Measurements from ENCODE around the gene NOTCH1.

GRCh38 chr9:136451221-136451877, 94.5 kb downstream of the NOTCH1 start:
- TF ChIP-seq ASH2L (IDR thresholded peaks at IDR 0.05; ENCODE audit: low read length) (no peak), KDM5A (IDR thresholded peaks at IDR 0.05; ENCODE audit: low read length) (no peak)
- TF ChIP-seq, protein P1, sequence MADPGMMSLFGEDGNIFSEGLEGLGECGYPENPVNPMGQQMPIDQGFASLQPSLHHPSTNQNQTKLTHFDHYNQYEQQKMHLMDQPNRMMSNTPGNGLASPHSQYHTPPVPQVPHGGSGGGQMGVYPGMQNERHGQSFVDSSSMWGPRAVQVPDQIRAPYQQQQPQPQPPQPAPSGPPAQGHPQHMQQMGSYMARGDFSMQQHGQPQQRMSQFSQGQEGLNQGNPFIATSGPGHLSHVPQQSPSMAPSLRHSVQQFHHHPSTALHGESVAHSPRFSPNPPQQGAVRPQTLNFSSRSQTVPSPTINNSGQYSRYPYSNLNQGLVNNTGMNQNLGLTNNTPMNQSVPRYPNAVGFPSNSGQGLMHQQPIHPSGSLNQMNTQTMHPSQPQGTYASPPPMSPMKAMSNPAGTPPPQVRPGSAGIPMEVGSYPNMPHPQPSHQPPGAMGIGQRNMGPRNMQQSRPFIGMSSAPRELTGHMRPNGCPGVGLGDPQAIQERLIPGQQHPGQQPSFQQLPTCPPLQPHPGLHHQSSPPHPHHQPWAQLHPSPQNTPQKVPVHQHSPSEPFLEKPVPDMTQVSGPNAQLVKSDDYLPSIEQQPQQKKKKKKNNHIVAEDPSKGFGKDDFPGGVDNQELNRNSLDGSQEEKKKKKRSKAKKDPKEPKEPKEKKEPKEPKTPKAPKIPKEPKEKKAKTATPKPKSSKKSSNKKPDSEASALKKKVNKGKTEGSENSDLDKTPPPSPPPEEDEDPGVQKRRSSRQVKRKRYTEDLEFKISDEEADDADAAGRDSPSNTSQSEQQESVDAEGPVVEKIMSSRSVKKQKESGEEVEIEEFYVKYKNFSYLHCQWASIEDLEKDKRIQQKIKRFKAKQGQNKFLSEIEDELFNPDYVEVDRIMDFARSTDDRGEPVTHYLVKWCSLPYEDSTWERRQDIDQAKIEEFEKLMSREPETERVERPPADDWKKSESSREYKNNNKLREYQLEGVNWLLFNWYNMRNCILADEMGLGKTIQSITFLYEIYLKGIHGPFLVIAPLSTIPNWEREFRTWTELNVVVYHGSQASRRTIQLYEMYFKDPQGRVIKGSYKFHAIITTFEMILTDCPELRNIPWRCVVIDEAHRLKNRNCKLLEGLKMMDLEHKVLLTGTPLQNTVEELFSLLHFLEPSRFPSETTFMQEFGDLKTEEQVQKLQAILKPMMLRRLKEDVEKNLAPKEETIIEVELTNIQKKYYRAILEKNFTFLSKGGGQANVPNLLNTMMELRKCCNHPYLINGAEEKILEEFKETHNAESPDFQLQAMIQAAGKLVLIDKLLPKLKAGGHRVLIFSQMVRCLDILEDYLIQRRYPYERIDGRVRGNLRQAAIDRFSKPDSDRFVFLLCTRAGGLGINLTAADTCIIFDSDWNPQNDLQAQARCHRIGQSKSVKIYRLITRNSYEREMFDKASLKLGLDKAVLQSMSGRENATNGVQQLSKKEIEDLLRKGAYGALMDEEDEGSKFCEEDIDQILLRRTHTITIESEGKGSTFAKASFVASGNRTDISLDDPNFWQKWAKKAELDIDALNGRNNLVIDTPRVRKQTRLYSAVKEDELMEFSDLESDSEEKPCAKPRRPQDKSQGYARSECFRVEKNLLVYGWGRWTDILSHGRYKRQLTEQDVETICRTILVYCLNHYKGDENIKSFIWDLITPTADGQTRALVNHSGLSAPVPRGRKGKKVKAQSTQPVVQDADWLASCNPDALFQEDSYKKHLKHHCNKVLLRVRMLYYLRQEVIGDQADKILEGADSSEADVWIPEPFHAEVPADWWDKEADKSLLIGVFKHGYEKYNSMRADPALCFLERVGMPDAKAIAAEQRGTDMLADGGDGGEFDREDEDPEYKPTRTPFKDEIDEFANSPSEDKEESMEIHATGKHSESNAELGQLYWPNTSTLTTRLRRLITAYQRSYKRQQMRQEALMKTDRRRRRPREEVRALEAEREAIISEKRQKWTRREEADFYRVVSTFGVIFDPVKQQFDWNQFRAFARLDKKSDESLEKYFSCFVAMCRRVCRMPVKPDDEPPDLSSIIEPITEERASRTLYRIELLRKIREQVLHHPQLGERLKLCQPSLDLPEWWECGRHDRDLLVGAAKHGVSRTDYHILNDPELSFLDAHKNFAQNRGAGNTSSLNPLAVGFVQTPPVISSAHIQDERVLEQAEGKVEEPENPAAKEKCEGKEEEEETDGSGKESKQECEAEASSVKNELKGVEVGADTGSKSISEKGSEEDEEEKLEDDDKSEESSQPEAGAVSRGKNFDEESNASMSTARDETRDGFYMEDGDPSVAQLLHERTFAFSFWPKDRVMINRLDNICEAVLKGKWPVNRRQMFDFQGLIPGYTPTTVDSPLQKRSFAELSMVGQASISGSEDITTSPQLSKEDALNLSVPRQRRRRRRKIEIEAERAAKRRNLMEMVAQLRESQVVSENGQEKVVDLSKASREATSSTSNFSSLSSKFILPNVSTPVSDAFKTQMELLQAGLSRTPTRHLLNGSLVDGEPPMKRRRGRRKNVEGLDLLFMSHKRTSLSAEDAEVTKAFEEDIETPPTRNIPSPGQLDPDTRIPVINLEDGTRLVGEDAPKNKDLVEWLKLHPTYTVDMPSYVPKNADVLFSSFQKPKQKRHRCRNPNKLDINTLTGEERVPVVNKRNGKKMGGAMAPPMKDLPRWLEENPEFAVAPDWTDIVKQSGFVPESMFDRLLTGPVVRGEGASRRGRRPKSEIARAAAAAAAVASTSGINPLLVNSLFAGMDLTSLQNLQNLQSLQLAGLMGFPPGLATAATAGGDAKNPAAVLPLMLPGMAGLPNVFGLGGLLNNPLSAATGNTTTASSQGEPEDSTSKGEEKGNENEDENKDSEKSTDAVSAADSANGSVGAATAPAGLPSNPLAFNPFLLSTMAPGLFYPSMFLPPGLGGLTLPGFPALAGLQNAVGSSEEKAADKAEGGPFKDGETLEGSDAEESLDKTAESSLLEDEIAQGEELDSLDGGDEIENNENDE (IDR thresholded peaks at IDR 0.05; ENCODE audit: insufficient replicate concordance, low read length): no peak
- TF ChIP-seq, protein P2, sequence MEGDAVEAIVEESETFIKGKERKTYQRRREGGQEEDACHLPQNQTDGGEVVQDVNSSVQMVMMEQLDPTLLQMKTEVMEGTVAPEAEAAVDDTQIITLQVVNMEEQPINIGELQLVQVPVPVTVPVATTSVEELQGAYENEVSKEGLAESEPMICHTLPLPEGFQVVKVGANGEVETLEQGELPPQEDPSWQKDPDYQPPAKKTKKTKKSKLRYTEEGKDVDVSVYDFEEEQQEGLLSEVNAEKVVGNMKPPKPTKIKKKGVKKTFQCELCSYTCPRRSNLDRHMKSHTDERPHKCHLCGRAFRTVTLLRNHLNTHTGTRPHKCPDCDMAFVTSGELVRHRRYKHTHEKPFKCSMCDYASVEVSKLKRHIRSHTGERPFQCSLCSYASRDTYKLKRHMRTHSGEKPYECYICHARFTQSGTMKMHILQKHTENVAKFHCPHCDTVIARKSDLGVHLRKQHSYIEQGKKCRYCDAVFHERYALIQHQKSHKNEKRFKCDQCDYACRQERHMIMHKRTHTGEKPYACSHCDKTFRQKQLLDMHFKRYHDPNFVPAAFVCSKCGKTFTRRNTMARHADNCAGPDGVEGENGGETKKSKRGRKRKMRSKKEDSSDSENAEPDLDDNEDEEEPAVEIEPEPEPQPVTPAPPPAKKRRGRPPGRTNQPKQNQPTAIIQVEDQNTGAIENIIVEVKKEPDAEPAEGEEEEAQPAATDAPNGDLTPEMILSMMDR (IDR thresholded peaks at IDR 0.05; ENCODE audit: control extremely low read depth in 1 of 3, insufficient read depth in 1 of 3, low read depth in 1 of 3, low read length in 3 of 3): no peak
